Measurements from ENCODE around the gene ZSWIM6.

Gene ZSWIM6

GRCh38 chr5:61538722-61539501 is 206.9 kb downstream of the ZSWIM6 start:
- TF ChIP-seq ZFX (IDR thresholded peaks at IDR 0.05; ENCODE audit: borderline replicate concordance) (no peak), CTCF (IDR thresholded peaks at IDR 0.05) (no peak)
- H3K27ac ChIP-seq: no peak overlapping the region

- H3K27ac ChIP-seq: no peak overlapping the region
- TF ChIP-seq ZFX (IDR thresholded peaks at IDR 0.05; ENCODE audit: borderline replicate concordance): no peak
- TF ChIP-seq CTCF (IDR thresholded peaks at IDR 0.05): no peak
These were observed 217.5 kb downstream of the ZSWIM6 start for GRCh38 chr5:61549530-61549929.

GRCh38 chr5:61551637-61552313 is 219.7 kb downstream of the ZSWIM6 start:
- H3K27ac ChIP-seq: no peak overlapping the region
- no peak for TF ChIP-seq ZFX (IDR thresholded peaks at IDR 0.05; ENCODE audit: borderline replicate concordance)
- TF ChIP-seq CTCF (IDR thresholded peaks at IDR 0.05): no peak

- no peak overlapping the region for H3K27ac ChIP-seq
- no peak for TF ChIP-seq CTCF (IDR thresholded peaks at IDR 0.05)
- TF ChIP-seq ZFX (IDR thresholded peaks at IDR 0.05; ENCODE audit: borderline replicate concordance): no peak
These were observed 227.1 kb downstream of the ZSWIM6 start for GRCh38 chr5:61559146-61559545.

- no peak overlapping the region for H3K27ac ChIP-seq
- no peak for TF ChIP-seq CTCF (IDR thresholded peaks at IDR 0.05)
- TF ChIP-seq ZFX (IDR thresholded peaks at IDR 0.05; ENCODE audit: borderline replicate concordance): no peak
These were observed 227.7 kb downstream of the ZSWIM6 start for GRCh38 chr5:61559722-61560121.

- no peak overlapping the region for H3K27ac ChIP-seq
- no peak for TF ChIP-seq CTCF (IDR thresholded peaks at IDR 0.05)
- TF ChIP-seq ZFX (IDR thresholded peaks at IDR 0.05; ENCODE audit: borderline replicate concordance): no peak
These were observed 231.3 kb downstream of the ZSWIM6 start for GRCh38 chr5:61563401-61563800.

GRCh38 chr5:61567337-61567736 is 235.3 kb downstream of the ZSWIM6 start:
- H3K27ac ChIP-seq: no peak overlapping the region
- TF ChIP-seq ZFX (IDR thresholded peaks at IDR 0.05; ENCODE audit: borderline replicate concordance) (no peak), CTCF (IDR thresholded peaks at IDR 0.05) (no peak)

Measured in 22Rv1 (cell line).